ENCODE data around the gene CCPG1.
A peak's percentile ranks its signal among the peaks of the same experiment; 100 is the strongest.

CCPG1 gene

GRCh38 chr15:55379095-55379494 is 29.1 kb downstream of the CCPG1 start:
- no peak for DNase-seq

- DNase-seq: no peak
Measured at GRCh38 chr15:55372701-55373440, 35.3 kb downstream of the CCPG1 start.

- DNase-seq: no peak
Measured at GRCh38 chr15:55366981-55367380, 41.2 kb downstream of the CCPG1 start.

- no peak for DNase-seq
Measured at GRCh38 chr15:55362641-55363040, 45.5 kb downstream of the CCPG1 start.

- no peak for DNase-seq
Measured at GRCh38 chr15:55361048-55361447, 47.1 kb downstream of the CCPG1 start.

- DNase-seq: no peak
Measured at GRCh38 chr15:55360256-55360655, 47.9 kb downstream of the CCPG1 start.

- DNase-seq: no peak
Measured at GRCh38 chr15:55358471-55358870, 49.7 kb downstream of the CCPG1 start.

- no peak for DNase-seq
Measured at GRCh38 chr15:55357774-55358173, 50.4 kb downstream of the CCPG1 start.

GRCh38 chr15:55356985-55357585 is 51.1 kb downstream of the CCPG1 start:
- no peak for DNase-seq

GRCh38 chr15:55353025-55353424 is 55.1 kb downstream of the CCPG1 start:
- no peak for DNase-seq

GRCh38 chr15:55349282-55349681 is 58.9 kb downstream of the CCPG1 start:
- DNase-seq: no peak

GRCh38 chr15:55348281-55348778 is 59.8 kb downstream of the CCPG1 start:
- no peak for DNase-seq

- no peak for DNase-seq
Measured at GRCh38 chr15:55344206-55344605, 64.0 kb downstream of the CCPG1 start.

GRCh38 chr15:55343168-55343567 is 65.0 kb downstream of the CCPG1 start:
- no peak for DNase-seq

- no peak for DNase-seq
Measured at GRCh38 chr15:55337160-55337559, 71.0 kb downstream of the CCPG1 start.

GRCh38 chr15:55334997-55335396 is 73.2 kb downstream of the CCPG1 start:
- no peak for DNase-seq

- no peak for DNase-seq
Measured at GRCh38 chr15:55334371-55334770, 73.8 kb downstream of the CCPG1 start.

GRCh38 chr15:55327387-55327786 is 80.8 kb downstream of the CCPG1 start:
- DNase-seq: no peak

GRCh38 chr15:55322467-55322866 is 85.7 kb downstream of the CCPG1 start:
- DNase-seq: no peak

- DNase-seq: no peak
Measured at GRCh38 chr15:55320963-55321362, 87.2 kb downstream of the CCPG1 start.

- DNase-seq: no peak
Measured at GRCh38 chr15:55320238-55320550, 88.0 kb downstream of the CCPG1 start.

- DNase-seq: no peak
Measured at GRCh38 chr15:55319537-55320237, 88.5 kb downstream of the CCPG1 start.

GRCh38 chr15:55318588-55319494 is 89.3 kb downstream of the CCPG1 start, which contains the start of the genes PIGB and PIGBOS1:
PIGB (plus strand) TSS chr15:55319222; CDS start chr15:55319251, 29 bp downstream.
PIGBOS1 (minus strand) TSS chr15:55319123; CDS start chr15:55317792, 1,331 bp downstream.
- peak; percentile 40 to 73 (median 55) for DNase-seq
